MG63 (cell line): ENCODE results near the gene RSF1. TPM values are rescaled to one million over a fixed set of nuclear protein-coding genes. Genes with fewer than 3 reads are reported as not detected.

ENCODE experiments used
- DNase-seq: peaks from one replicate; pipeline ENCODE4 v3.0.0-alpha.2; 2020
- H3K27me3 ChIP-seq: fragments of 250-450 bp; sonication (Bioruptor Pico); 2 replicates; pipeline ENCODE4 v1.5.1; 2020; ENCODE audit warnings: mild to moderate bottlenecking, moderate library complexity
- H3K36me3 ChIP-seq: fragments of 250-450 bp; sonication (Bioruptor Pico); 2 replicates; pipeline ENCODE4 v1.5.1; 2020; ENCODE audit warnings: mild to moderate bottlenecking, moderate library complexity
- H3K4me3 ChIP-seq: fragments of 250-450 bp; sonication (Bioruptor Pico); 2 replicates; pipeline ENCODE4 v1.5.1; 2020; ENCODE audit warnings: mild to moderate bottlenecking, moderate library complexity
- H3K9me3 ChIP-seq: fragments of 250-450 bp; sonication (Bioruptor Pico); 2 replicates; pipeline ENCODE4 v1.5.1; 2020; ENCODE audit warnings: mild to moderate bottlenecking, moderate library complexity
- total RNA-seq: library from RNA; depleted of rRNA; stranded (reverse); fragments of >200 nt; shearing (Covaris generic); gene quantifications from 2 replicates; pipeline ENCODE4 v1.2.3, GENCODE V29; 2014; ENCODE audit warnings: low replicate concordance

Gene RSF1
- total RNA-seq, 1 experiment from 2014 or later, result 7.3 TPM

DNA sequence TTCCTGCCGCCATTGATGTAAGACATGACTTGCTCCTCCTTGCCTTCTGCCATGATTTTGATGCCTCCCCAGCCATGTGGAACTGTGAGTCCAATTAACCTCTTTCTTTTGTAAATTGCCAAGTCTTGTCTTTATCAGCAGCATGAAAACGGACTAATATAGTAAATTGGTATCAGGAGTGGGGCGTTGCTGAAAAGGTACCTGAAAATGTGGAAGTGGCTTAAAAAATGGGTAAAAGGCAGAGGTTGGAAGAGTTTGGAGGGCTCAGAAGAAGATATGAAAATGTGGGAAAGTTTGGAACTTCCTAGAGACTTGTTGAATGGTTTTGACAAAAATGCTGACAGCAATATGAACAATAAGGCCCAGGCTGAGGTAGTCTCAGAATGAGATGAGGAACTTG is 89.7 kb downstream of the RSF1 start:
- peaks cover 26% of the 10 kb centered on the region for H3K36me3 ChIP-seq
- no peaks in the 10 kb centered on the region for H3K27me3 ChIP-seq
- no peak for DNase-seq
- no peak overlapping the region for H3K4me3 ChIP-seq
- peaks cover 9% of the 10 kb centered on the region; the same call in 1 of the 2 replicates for H3K9me3 ChIP-seq

DNA sequence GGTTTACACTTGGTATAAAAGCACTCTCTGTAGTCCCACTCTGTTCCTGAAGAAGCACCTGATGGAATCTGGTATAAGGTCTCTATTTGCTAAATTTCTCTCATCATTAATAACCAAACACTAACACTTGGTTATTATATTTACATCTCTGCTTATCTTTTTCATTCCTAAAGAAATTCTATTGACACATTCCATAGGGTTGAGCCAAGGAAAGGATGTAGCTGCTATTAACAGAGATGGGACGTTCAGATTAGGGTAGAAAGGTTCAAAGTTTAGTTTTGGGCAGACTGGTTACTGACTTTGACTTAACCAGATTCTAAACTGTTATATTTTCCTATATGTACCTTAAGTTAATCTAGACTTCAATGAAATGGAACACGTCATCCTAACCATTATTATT is 91.5 kb downstream of the RSF1 start:
- DNase-seq, result no peak
- Histone ChIP-seq H3K36me3 (peaks cover 28% of the 10 kb centered on the region), H3K4me3 (no peak overlapping the region), H3K27me3 (no peaks in the 10 kb centered on the region), H3K9me3 (peaks cover 9% of the 10 kb centered on the region; the same call in 1 of the 2 replicates)

DNA sequence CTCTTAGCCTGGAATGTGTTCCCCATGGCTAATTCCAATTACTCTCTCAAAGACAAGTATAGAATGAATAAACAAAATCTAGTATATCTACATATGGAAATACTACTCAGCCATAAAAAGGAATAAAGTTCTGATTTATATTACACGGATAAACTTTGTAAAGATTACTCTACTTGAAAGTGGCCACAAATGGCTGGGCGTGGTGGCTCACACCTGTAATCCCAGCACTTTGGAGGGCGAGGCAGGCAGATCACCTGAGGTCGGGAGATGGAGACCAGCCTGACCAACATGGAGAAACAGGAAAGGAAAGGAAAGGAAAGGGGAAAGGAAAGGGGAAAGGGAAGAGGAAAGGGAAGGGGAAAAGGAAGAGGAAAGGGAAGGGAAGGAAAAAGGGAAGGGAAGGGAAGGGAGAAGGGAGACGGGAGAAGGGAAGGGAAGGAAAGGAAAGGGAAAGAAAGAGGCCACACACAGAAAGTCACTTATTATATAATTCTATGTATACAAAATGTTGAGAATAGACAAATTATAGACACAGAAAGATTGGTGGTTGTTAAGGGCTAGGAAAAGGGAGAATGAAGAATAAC is 92.2 kb downstream of the RSF1 start:
- no peaks in the 10 kb centered on the region for H3K27me3 ChIP-seq
- no peak for DNase-seq
- peaks cover 29% of the 10 kb centered on the region for H3K36me3 ChIP-seq
- no peak overlapping the region for H3K4me3 ChIP-seq
- H3K9me3 ChIP-seq, result peaks cover 9% of the 10 kb centered on the region; the same call in 1 of the 2 replicates

DNA sequence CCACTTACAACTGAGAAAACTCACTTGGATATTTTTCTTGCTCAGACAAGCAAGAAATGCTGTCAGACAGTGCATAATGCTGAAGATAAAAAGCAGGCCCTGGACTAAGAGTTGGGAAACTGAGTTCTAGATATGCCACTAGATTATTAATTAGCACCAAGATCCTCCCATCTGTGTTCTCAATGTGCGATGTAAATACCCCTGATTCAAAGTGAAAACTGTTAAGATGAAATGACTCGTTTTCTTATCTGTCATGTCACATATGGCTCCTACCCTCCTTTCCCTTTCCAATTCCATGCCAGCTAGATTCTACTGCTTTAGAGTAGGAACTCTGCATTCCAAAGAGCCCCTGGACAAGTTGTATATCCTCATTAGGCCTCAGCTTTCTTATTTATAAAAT is 94.0 kb downstream of the RSF1 start:
- Histone ChIP-seq H3K4me3 (no peak overlapping the region), H3K36me3 (peaks cover 29% of the 10 kb centered on the region), H3K27me3 (no peaks in the 10 kb centered on the region), H3K9me3 (0 out of 2 replicates have a peak, but pooled peaks cover 9% of the 10 kb centered on the region)
- DNase-seq, result no peak

DNA sequence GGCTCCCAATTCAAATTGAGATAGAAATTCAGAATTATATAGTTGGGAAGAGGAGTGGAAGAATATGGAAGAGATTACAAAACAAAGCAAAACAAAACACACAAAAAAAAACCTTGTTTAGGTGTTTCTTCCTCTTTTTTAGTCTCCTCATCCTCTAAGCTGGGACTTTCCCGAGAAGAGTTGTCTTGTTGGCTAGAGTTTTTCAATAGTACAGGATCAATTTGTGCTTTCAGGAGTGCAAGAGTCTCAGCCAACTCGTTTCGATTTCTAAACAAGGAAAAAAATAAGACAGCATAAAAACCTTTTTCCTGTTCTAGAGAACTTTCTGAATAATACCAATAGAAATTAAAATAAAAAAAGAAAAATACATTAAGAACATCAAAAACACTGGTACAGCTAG is 95.1 kb downstream of the RSF1 start:
- 0 out of 2 replicates have a peak, but pooled peaks cover 2% of the 10 kb centered on the region for H3K9me3 ChIP-seq
- no peak for DNase-seq
- H3K36me3 ChIP-seq, result peaks cover 22% of the 10 kb centered on the region
- no peaks in the 10 kb centered on the region for H3K27me3 ChIP-seq
- no peak overlapping the region for H3K4me3 ChIP-seq

DNA sequence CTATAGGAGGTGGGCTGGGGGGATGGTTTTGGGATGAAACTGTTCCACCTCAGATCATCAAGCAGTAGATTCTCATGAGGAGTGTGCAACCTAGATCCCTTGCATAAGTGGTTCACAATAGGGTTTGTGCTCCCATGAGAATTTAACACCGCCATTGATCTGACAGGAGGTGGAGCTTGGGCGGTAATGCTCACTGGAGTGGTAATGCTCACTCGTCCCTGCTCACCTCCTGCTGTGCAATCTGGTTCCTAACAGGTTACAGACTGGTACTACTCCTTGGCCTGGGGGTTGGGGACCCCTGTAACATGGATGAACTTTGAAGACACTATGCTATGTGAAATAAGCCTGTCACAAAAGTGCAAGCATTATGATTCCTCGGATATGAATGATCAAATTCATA is 95.9 kb downstream of the RSF1 start:
- no peaks in the 10 kb centered on the region for H3K27me3 ChIP-seq
- DNase-seq, result no peak
- H3K4me3 ChIP-seq, result no peak overlapping the region
- peaks cover 21% of the 10 kb centered on the region for H3K36me3 ChIP-seq
- H3K9me3 ChIP-seq, result no peaks in the 10 kb centered on the region

DNA sequence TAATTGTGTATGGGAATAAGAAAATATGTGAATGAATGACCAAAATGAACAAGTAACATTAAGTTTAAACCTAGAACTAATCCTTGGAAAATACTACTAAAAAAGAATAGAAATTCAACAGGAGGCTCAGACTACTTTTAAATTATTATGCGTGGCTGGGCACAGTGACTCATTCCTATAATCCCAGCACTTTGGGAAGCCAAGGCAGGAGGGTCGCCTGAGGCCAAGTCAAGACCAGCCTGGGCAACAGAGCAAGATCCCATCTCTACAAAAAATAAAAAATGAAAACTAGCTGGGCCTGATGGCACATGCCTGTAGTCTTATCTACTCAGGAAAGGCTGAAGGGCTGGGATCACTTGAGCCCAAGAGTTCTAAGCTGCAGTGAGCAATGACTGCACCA is 97.5 kb downstream of the RSF1 start:
- Histone ChIP-seq H3K27me3 (no peaks in the 10 kb centered on the region), H3K9me3 (no peaks in the 10 kb centered on the region), H3K36me3 (peaks cover 21% of the 10 kb centered on the region), H3K4me3 (no peak overlapping the region)
- DNase-seq, result peak; percentile 30

DNA sequence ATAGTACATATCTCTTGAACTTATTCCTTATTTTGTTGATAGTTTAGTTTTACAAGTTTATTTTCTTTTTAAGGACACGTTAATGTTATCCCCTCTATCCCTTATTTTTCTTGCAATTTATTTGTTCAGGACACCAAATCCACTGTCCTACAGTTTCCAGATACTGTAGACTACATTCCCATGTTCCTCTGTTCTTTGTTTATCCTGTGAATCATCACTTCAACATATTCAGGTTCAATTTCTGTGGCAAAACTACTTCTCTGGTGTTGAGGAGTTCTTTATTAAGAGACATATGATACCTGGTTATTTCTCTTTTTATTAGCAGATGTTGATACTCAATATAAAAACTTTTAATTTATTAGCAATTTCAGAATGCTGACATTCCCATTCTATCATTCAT is 110.2 kb downstream of the RSF1 start:
- no peaks in the 10 kb centered on the region for H3K9me3 ChIP-seq
- H3K4me3 ChIP-seq, result no peak overlapping the region
- H3K36me3 ChIP-seq, result 0 out of 2 replicates have a peak, but pooled peaks cover 2% of the 10 kb centered on the region
- H3K27me3 ChIP-seq, result no peaks in the 10 kb centered on the region
- no peak for DNase-seq

DNA sequence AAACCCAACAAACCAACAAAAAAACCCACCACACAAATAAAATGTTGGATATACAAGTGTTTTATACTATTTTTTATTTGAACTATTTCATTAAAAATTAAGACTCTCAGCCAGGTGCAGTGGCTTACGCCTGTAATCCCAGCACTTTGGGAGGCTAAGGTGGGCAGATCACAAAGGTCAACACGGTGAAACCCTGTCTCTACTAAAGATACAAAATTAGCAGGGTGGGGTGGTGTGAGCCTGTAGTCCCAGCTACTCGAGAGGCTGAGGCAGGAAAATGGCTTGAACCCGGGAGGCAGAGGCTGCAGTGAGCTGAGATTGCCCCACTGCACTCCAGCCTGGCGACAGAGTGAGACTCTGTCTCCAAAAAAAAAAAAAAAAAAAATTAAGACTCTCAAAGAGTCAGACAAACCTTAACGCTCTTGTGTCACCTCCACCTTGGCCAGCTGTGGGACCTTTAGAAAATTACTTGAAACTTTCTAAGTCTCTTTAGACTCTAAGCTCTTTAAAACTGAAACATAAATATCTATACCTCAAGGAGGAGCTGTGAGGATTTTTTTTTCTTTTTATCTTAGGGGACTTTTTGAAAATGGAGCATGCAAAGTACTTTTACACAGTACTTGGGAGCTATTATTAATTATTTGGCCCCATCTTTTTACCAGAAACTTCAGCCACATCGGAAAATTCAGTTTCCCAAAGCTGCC is 114.5 kb downstream of the RSF1 start:
- peaks cover 10% of the 10 kb centered on the region for H3K36me3 ChIP-seq
- no peaks in the 10 kb centered on the region for H3K9me3 ChIP-seq
- DNase-seq, result no peak
- H3K4me3 ChIP-seq, result no peak overlapping the region
- no peaks in the 10 kb centered on the region for H3K27me3 ChIP-seq

DNA sequence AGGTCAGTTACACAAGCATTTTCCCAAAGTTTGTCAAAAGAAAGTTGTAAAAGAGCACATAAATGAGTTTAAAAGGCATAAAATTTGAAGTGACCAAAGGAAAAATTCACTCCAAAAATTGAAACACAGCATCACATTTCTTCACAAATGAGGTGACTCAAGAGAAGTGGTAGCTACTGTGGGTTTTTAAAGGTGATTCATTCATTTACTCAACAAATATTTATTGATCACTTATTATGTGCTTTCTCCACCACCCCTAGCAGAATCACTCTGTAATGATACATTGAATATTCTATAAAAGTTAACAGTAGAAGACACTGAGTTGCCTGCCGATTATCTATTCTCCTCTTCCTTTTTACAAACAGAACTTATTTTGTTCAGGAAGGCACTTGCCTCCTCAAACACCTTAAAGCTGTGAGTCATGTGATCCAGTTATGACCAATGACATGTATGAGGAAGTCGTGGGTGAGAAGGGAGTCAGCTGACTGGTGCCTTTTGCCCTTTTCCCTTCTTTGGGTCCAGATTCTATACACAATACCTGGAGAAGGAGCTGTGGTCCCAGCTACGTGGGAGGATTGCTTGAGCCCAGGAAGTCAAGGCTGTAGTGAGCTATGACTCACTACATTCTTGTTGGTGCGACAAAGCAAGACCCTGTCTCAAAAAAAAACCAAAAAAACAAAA is 115.2 kb downstream of the RSF1 start:
- H3K4me3 ChIP-seq, result no peak overlapping the region
- peaks cover 10% of the 10 kb centered on the region for H3K36me3 ChIP-seq
- DNase-seq, result peak; percentile 24
- H3K9me3 ChIP-seq, result no peaks in the 10 kb centered on the region
- no peaks in the 10 kb centered on the region for H3K27me3 ChIP-seq

DNA sequence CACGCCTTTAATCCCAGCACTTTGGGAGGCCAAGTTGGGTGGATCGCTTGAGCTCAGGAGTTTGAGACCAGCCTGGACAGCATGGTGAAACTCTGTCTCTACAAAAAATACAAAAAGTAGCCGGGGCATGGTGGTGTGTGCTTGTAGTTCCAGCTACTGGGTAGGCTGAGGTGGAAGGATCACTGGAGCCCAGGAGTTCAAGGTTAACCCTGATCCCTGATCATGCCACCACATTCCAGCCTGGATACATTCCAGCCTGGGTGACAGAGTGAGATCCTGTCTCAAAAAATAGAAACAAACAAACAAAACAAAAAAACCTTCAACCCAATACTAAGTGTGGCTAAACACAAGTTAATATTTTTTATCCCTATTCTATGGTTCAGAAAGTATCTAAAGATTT is 116.5 kb downstream of the RSF1 start:
- H3K9me3 ChIP-seq, result no peaks in the 10 kb centered on the region
- DNase-seq, result no peak

DNA sequence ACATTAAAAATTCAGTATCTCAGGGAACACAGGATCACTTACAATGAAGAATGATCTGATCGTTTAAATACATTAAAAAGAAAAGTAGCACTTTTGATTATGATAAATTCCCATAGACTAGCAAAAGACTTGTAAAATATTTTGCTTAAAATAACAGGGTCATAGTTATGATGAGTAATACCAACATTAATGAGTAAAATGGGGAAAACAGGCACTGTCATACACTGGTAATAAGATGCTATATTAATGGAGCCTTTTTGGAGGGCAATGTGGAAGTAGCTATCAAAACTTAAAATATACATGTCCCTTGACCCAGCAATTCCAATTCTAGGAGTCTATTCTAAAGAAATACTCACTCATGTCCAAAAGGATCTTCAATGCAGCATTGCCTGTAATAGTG is 121.1 kb downstream of the RSF1 start:
- Histone ChIP-seq H3K36me3 (peaks cover 32% of the 10 kb centered on the region), H3K4me3 (no peak overlapping the region), H3K9me3 (no peaks in the 10 kb centered on the region), H3K27me3 (no peaks in the 10 kb centered on the region)
- DNase-seq, result no peak

More for the DNA sequence above, 116.5 kb downstream of the RSF1 start:
- peaks cover 14% of the 10 kb centered on the region for H3K36me3 ChIP-seq
- no peak overlapping the region for H3K4me3 ChIP-seq
- H3K27me3 ChIP-seq, result no peaks in the 10 kb centered on the region

DNA sequence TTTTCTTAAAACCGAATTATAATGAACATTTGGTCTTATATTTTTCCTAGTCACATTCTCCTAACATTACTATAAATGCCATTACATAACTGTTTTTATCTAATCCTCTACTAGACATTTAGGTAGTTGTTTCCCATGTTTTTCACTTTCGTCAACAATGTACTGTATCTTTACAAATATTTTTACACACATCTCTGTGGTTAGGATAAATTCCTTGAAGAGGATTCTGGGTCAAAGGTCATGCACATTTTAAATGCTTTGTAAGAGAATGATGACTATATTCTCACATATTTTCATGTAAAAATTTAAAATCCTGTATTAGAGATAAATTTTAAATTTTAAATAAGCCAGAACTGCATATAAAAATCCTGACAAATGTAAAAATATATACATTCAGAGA is 121.6 kb downstream of the RSF1 start:
- no peak for DNase-seq

DNA sequence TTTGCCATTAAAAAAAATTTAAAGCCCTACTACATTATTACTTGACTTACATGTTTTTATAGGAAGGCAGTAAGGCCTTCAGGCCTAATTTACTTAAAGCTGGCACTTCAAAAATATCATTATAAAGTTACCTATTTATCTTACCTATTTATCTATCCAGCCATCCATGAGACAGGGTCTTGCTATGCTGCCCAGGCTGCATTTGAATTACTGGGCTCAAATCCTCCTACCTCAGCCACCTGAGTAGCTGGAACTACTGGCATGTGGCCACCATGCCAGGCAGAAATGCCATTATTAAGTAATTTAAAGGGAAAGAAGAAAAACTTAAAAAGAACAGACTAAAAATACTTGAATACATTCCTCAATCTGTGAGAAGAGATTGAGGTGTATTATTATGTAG is 122.7 kb downstream of the RSF1 start:
- Histone ChIP-seq H3K36me3 (peaks cover 38% of the 10 kb centered on the region), H3K4me3 (no peak overlapping the region), H3K27me3 (no peaks in the 10 kb centered on the region), H3K9me3 (no peaks in the 10 kb centered on the region)
- no peak for DNase-seq

More for the DNA sequence above, 121.6 kb downstream of the RSF1 start:
- H3K9me3 ChIP-seq, result no peaks in the 10 kb centered on the region
- H3K36me3 ChIP-seq, result peaks cover 33% of the 10 kb centered on the region
- no peaks in the 10 kb centered on the region for H3K27me3 ChIP-seq
- no peak overlapping the region for H3K4me3 ChIP-seq

DNA sequence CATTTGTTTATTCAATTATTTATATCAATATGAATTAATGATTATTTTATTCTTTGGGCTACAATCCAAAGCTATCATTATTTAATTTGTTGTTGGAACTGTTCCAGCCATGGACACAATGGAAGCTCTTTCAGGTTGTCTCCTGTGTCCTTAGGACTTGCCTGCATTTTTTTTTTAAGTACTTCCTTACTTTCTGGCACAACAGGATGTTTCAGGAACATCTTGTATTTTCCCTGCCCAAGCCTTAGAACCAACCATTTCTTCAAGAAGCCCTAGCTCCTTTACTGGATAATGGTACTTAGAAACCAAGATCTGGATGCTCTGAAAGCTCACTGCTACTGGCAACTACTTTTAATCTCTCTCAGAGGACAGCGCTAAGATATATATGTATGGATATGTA is 125.1 kb downstream of the RSF1 start:
- Histone ChIP-seq H3K9me3 (no peaks in the 10 kb centered on the region), H3K27me3 (no peaks in the 10 kb centered on the region), H3K4me3 (no peak overlapping the region), H3K36me3 (peaks cover 40% of the 10 kb centered on the region)
- DNase-seq, result no peak

DNA sequence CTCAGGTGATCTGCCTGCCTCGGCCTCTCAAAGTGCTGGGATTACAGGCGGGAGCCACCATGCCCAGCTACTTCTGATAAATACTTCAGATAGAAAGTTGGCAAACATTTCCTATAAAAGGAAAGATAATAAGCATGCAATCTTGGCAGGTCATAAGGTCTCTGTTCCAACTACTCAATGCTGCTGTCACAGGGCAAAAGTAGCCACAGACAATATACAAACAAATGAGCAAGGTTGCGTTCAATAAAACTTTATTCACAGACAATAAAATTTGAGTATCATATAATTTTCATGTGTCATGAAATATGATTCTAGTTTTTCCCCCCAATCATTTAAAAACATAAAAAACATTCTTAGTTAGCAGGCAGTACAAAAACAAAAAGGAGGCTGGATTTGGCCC is 129.9 kb downstream of the RSF1 start:
- DNase-seq, result no peak
- Histone ChIP-seq H3K36me3 (peaks cover 25% of the 10 kb centered on the region), H3K4me3 (no peak overlapping the region)

DNA sequence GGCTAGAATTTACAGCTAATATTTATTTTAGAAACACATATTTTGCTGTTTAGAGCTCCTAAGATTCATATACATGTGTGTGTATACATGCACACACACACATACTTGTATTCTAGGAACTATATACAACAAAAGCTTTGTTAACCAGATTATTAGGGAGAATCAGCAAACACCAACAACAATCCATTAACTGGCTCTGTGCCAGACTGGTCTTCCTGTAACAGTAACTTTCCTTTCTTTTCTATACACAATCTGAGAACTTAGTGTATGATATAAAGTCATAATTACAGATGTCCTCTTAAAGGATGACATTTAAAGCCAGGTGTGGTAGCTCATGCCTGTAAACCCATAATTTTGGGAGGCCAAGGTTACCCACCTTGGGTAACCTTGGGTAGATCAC is 133.4 kb downstream of the RSF1 start:
- no peaks in the 10 kb centered on the region for H3K27me3 ChIP-seq
- H3K4me3 ChIP-seq, result no peak overlapping the region
- H3K36me3 ChIP-seq, result peaks cover 27% of the 10 kb centered on the region
- H3K9me3 ChIP-seq, result no peaks in the 10 kb centered on the region
- DNase-seq, result no peak

More for the DNA sequence above, 129.9 kb downstream of the RSF1 start:
- Histone ChIP-seq H3K9me3 (no peaks in the 10 kb centered on the region), H3K27me3 (no peaks in the 10 kb centered on the region)
